Measurements from ENCODE around the gene CCDC63. TPM values are rescaled to one million over a fixed set of nuclear protein-coding genes. Genes with fewer than 3 reads are reported as not detected.
A peak's percentile ranks its signal among the peaks of the same experiment; 100 is the strongest.

Gene CCDC63
- total and polyA plus RNA-seq, 9 of the 15 experiments (the other 6 are each of a cell fraction or from before 2014, with no cell fraction given), result not detected

- Histone ChIP-seq H3K27ac (ENCODE audit: extremely low read depth, low read depth, low read length) (no peak overlapping the region), H3K4me1 (replicated peaks in 1 of 2; ENCODE audit: control insufficient read depth in 2 of 2, insufficient read depth in 2 of 2, low read length in 2 of 2) (peaks cover 0 to 5% of the 10 kb centered on the region in 2 experiments; a peak in 1 of 5 replicates), H3K27me3 (ENCODE audit: control insufficient read depth in 2 of 2, insufficient read depth in 2 of 2, low read length in 2 of 2) (peaks cover 0 to 17% of the 10 kb centered on the region in 2 experiments; a peak in 2 of 5 replicates), H3K9ac (ENCODE audit: insufficient read depth in 1 of 2, low read depth in 2 of 2, low read length in 2 of 2) (no peak overlapping the region), H3K79me2 (ENCODE audit: control insufficient read depth, insufficient read depth, low read length) (no peaks in the 10 kb centered on the region), H3K9me3 (replicated peaks; ENCODE audit: control insufficient read depth, insufficient read depth, low read depth, low read length) (no peaks in the 10 kb centered on the region), H3K4me2 (ENCODE audit: insufficient read depth, low read length) (no peak overlapping the region), H3K36me3 (ENCODE audit: control insufficient read depth, insufficient read depth, low read length) (no peaks in the 10 kb centered on the region), H3K4me3 (no peak overlapping the region), H4K20me1 (replicated peaks; ENCODE audit: control insufficient read depth, insufficient read depth, low read length) (no peaks in the 10 kb centered on the region), H3K9me1 (ENCODE audit: control insufficient read depth, insufficient read depth, low read length) (no peaks in the 10 kb centered on the region), H2AFZ (ENCODE audit: low read depth, low read length) (no peak overlapping the region)
- in situ Hi-C loops (cut with MboI) (no loop called here), intact Hi-C loops (cut with micrococcal nuclease) (no loop called here)
- ChIA-PET POLR2A (no interaction called here), CTCF (ENCODE audit: low intra/inter-chr PET ratio) (no interaction called here)
- no peak for ATAC-seq
- 1% methylated on average over 4 of the region's 4 CpGs for WGBS (ENCODE audit: insufficient coverage, low coverage, missing lambda C conversion rate)
- BruUV-seq (replicated peaks), result no TSS peak
- DNase-seq (ENCODE audit: extremely low read depth in 1 of 4, low spot score in 3 of 4), result no peak
- TF ChIP-seq RBM25 (IDR thresholded peaks at IDR 0.05; ENCODE audit: low read depth, low read length, severe bottlenecking) (peak; percentile 80), ZKSCAN1 (IDR thresholded peaks at IDR 0.05; ENCODE audit: low read depth, low read length) (no peak), RCOR1 (IDR thresholded peaks at IDR 0.05; ENCODE audit: borderline replicate concordance in 1 of 2, low read depth in 2 of 2, low read length in 2 of 2) (peak in 1 of 2 experiments; percentile 27; a peak in 1 of 4 replicates), BCOR (IDR thresholded peaks at IDR 0.05) (peak; percentile 53; the same call in 1 of the 2 replicates), ADNP (tag; IDR thresholded peaks at IDR 0.05) (peak; percentile 81), DEAF1 (CRISPR knock-in tag; IDR thresholded peaks at IDR 0.05) (no peak), KDM1A (IDR thresholded peaks at IDR 0.05) (peak in 1 of 2 experiments; percentile 43; a peak in 1 of 4 replicates)
- no peak for FAIRE-seq
Measured at GRCh38 chr12:110940296-110940695, 93.5 kb downstream of the CCDC63 start.

Data from K562 (cell line).